GM21717 (cell line): ENCODE data around the gene ISCU.
"Not testable (repeated sequence)": the region's sequence is repeated elsewhere in the genome, so short reads cannot be mapped to it uniquely, and the experiment has no call there.

Experiments used
- ATAC-seq: cut with Tn5 transposase; IDR thresholded peaks from one replicate; pipeline ENCODE4 v1.9.1; 2021; ENCODE audit warnings: mild to moderate bottlenecking, moderate library complexity; ENCODE audit not compliant: unreplicated experiment

ISCU gene

GRCh38 chr12:108586306-108586705, 23.9 kb downstream of the ISCU start:
- no peak for ATAC-seq

- ATAC-seq, result no peak
Observed at GRCh38 chr12:108587826-108588225, 25.4 kb downstream of the ISCU start.

- no peak for ATAC-seq
Observed at GRCh38 chr12:108589028-108589839, 26.8 kb downstream of the ISCU start.

GRCh38 chr12:108589840-108590229, 27.4 kb downstream of the ISCU start:
- no peak for ATAC-seq

- not testable (repeated sequence) for ATAC-seq
Observed at GRCh38 chr12:108590463-108590862, 28.1 kb downstream of the ISCU start.

- ATAC-seq, result no peak
Observed at GRCh38 chr12:108591267-108591980, 29.0 kb downstream of the ISCU start.

GRCh38 chr12:108592033-108592909, 29.9 kb downstream of the ISCU start:
- no peak for ATAC-seq

GRCh38 chr12:108594323-108594903, 32.0 kb downstream of the ISCU start:
- no peak for ATAC-seq

GRCh38 chr12:108594960-108595710, 32.7 kb downstream of the ISCU start:
- no peak for ATAC-seq

GRCh38 chr12:108595711-108596647, 33.6 kb downstream of the ISCU start:
- no peak for ATAC-seq

- no peak for ATAC-seq
Observed at GRCh38 chr12:108596854-108597558, 34.6 kb downstream of the ISCU start.

- no peak for ATAC-seq
Observed at GRCh38 chr12:108597559-108598471, 35.4 kb downstream of the ISCU start, which contains the start of gene TMEM119. Gene TMEM119, minus strand, starts transcription at chr12:108598084. Its CDS starts 5,701 bp downstream, at chr12:108592383.

- no peak for ATAC-seq
Observed at GRCh38 chr12:108598553-108599250, 36.3 kb downstream of the ISCU start.

GRCh38 chr12:108599541-108599940, 37.1 kb downstream of the ISCU start:
- no peak for ATAC-seq

- ATAC-seq, result no peak
Observed at GRCh38 chr12:108599948-108600701, 37.7 kb downstream of the ISCU start.

GRCh38 chr12:108600702-108601007, 38.3 kb downstream of the ISCU start:
- no peak for ATAC-seq
